ENCODE data around the gene TMEM50A.
"Not testable (repeated sequence)": the region's sequence is repeated elsewhere in the genome, so short reads cannot be mapped to it uniquely, and the experiment has no call there.

Gene TMEM50A

GRCh38 chr1:25329950-25330349 is 8.2 kb upstream of the TMEM50A start:
- not testable (repeated sequence) for DNase-seq (ENCODE audit: low spot score)

- peak; percentile 4 for DNase-seq (ENCODE audit: low spot score)
Observed at GRCh38 chr1:25336922-25337354, 1.2 kb upstream of the TMEM50A start.

GRCh38 chr1:25337483-25338187 is 499 bp upstream of the TMEM50A start:
- DNase-seq (ENCODE audit: low spot score) = not testable (repeated sequence)

DNA sequence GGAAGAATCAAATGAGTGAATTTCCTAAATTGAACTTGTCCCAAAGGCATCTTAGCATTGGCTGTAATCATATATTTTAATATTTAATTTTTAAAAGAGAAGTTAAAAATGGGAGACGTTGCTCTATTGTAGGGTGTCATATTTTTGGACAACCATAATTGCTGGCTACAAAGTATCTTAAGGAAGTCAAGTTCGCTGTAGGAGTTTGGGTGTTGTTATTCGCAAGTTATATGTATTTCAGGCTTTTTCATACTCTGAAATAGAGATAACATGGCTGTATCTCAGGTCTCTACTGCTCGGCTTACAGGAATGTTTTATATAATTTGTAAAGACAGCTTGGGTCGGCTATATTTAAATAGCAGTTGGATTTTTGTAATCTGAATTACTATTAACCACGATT is 852 bp downstream of the TMEM50A start:
- DNase-seq (ENCODE audit: low spot score) = no peak

- no peak for DNase-seq (ENCODE audit: low spot score)
Observed at GRCh38 chr1:25341746-25342145, 3.6 kb downstream of the TMEM50A start.

DNA sequence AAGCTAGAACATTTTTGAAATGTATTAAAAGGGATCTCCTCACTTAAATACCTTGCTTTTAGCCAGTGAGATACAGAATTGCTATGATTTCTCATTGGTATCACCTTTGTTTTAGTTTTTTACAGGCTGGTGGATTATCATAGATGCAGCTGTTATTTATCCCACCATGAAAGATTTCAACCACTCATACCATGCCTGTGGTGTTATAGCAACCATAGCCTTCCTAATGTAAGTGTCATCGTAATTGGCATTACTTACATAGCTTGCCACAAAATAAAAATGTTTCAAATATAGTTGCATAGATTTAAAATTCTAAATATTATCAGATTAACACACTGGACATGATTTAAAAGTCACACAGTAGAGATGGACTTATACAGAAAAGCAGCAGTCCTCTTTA is 4.7 kb downstream of the TMEM50A start:
- no peak for DNase-seq (ENCODE audit: low spot score)

DNA sequence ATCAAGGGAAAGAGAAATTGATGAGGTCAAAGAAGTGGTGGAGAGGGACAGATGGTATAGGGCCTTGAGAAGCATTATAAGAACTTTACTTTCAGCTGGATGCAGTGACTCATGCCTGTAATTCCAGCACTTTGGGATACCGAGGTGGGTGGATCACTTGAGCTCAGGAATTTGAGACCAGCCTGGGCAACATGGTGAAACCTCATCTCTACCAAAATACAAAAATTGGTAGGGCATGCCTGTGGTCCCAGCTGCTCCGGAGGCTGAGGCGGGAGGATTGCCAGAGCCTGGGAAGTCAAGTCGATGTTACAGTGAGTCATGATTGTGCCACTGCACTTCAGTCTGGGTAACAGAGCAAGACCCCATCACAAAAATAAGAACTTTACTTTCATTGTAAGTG is 5.7 kb downstream of the TMEM50A start:
- DNase-seq (ENCODE audit: low spot score) = no peak

DNA sequence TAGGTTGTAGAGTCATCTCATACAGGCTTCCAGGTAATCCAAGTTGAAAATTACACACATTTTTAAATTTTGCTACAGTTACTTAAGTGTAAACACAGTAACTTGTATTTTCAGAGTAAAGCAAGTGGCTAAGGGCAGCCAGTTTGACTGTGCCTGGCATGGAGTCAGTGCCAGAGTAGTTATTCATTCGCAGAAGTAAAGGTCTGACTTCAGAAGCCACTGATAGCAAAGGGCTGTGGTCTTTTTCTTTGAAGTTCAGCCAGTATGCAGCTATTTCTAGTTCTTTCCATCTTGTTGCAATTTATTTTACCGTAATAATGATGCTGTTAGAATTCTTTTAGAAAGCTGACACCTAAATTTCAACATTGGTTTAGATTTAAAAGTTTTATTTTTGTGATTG is 9.4 kb downstream of the TMEM50A start:
- DNase-seq (ENCODE audit: low spot score) = no peak

GRCh38 chr1:25349606-25350005 is 11.5 kb downstream of the TMEM50A start:
- DNase-seq (ENCODE audit: low spot score) = no peak

GRCh38 chr1:25355841-25356395 is 17.8 kb downstream of the TMEM50A start:
- no peak for DNase-seq (ENCODE audit: low spot score)

DNA sequence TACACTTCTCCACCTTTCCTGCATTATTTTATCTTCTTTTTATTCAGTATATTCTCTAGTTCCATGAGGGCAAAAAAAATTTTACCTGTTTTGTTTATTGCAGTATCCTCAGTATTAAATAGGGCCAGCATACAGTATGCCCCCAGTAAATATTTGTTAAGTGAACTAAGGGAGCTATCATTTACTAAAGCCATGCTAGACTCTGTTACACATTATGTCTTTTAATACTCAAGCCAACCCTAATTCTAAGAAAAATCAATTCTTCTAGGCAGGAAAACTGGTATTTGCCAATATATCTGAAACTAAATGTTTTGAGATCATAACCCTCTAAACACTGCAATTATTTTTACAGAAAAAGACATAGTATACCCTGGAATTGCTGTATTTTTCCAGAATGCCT is 18.3 kb downstream of the TMEM50A start:
- DNase-seq (ENCODE audit: low spot score) = no peak

DNA sequence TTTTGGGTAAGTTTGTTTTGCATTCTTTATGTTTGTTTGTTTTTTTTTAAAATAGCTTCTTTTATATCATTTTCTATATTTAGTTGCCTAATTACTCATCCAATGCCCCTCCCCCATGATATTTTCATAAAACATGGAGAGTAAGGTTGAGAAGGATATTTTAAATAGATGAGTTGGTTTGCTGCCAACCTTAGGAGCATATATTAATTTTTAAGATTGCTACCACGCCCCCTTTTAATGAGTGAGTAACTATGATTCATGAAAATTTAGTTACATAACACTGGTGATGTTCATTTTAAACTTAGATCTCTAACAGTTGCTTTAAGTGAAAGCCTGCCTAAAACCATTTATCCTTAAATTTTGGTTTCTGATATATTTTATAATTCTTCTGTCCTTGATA is 18.7 kb downstream of the TMEM50A start:
- no peak for DNase-seq (ENCODE audit: low spot score)

DNA sequence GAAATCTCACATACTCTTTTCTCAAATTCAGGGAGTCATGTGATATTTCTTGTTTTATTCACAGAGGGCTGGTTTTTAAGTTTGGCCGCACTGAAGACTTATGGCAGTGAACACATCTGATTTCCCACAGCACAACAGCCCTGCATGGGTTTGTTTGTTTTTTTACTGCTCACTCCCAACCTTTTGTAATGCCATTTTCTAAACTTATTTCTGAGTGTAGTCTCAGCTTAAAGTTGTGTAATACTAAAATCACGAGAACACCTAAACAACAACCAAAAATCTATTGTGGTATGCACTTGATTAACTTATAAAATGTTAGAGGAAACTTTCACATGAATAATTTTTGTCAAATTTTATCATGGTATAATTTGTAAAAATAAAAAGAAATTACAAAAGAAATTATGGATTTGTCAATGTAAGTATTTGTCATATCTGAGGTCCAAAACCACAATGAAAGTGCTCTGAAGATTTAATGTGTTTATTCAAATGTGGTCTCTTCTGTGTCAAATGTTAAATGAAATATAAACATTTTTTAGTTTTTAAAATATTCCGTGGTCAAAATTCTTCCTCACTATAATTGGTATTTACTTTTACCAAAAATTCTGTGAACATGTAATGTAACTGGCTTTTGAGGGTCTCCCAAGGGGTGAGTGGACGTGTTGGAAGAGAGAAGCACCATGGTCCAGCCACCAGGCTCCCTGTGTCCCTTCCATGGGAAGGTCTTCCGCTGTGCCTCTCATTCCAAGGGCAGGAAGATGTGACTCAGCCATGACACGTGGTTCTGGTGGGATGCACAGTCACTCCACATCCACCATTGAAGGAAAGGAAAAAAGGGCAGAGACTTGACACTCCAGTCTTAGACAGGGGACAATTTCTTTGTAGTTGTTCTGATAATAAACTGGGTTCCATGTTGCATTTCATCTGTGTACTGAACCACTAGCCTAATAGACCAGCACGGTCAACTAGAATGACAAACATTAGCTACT is 22.8 kb downstream of the TMEM50A start:
- DNase-seq (ENCODE audit: low spot score) = no peak

GRCh38 chr1:25361901-25362300 is 23.8 kb downstream of the TMEM50A start:
- no peak for DNase-seq (ENCODE audit: low spot score)

GRCh38 chr1:25362634-25363559 is 24.8 kb downstream of the TMEM50A start:
- DNase-seq (ENCODE audit: low spot score) = not testable (repeated sequence)

DNA sequence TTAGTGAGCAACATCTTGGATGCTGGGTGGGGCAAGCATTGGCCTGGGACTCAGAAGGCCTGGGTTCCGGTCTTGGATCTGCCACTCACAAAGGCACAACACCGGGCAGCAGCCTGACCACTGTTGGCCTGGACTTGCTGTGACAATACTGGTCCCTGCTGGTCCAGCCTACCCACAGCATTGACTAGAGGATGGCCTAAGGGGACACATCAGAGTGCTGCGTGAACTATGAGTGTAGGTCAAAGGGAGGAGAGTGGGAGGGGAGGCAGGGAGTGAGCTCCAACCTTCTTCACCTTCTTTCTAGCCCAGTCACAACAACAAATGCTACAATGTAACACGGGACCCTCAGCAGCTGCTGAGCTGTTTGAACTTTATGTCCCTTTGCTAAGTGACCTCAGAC is 31.1 kb downstream of the TMEM50A start:
- no peak for DNase-seq (ENCODE audit: low spot score)

GRCh38 chr1:25369691-25370271 is 31.6 kb downstream of the TMEM50A start:
- not testable (repeated sequence) for DNase-seq (ENCODE audit: low spot score)

- DNase-seq (ENCODE audit: low spot score) = not testable (repeated sequence)
Observed at GRCh38 chr1:25371757-25372156, 33.6 kb downstream of the TMEM50A start.

DNA sequence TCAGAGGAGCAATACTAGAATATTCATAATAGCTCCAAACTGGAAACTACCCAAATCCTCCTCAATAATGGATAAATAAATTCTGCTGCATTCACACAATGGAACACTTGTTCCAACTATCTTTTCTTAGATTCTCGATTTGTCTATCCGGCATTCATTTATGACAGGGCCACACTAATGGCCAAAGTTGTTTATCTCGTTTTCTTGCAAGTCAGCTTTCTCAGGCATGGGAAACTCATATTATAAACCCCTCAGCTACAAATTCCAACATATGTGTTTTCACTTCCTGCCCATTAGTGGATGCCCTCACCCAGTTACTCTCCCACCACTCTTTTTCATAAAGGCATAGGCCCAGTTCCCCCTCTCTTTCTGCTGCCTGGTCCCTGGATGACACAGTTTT is 40.2 kb downstream of the TMEM50A start:
- not testable (repeated sequence) for DNase-seq (ENCODE audit: low spot score)

GRCh38 chr1:25382543-25382942 is 44.4 kb downstream of the TMEM50A start:
- not testable (repeated sequence) for DNase-seq (ENCODE audit: low spot score)

DNA sequence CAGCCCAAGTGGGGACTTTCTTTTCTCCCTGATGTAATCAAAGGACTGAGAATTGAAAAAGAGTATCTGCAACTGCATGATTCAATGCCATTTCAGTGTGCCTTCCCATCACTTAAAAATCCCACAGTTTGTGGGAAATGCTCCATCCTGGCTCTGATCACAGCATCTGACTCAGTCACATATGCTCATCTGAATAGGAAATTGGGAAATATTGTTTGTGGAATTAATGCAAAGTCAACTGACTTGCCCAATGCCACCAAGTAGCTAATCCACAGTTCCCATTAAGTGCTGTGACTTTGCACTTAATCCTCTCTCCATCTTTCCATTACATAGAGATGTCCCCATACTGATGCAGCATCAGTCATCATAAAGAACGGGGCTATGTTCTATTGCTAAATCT is 45.0 kb downstream of the TMEM50A start:
- DNase-seq (ENCODE audit: low spot score) = not testable (repeated sequence)

Measured in SK-N-DZ (cell line).